Measurements from ENCODE around the gene C1orf21. TPM values are rescaled to one million over a fixed set of nuclear protein-coding genes. Genes with fewer than 3 reads are reported as not detected.
A peak's percentile ranks its signal among the peaks of the same experiment; 100 is the strongest.

Gene C1orf21
- total and polyA plus RNA-seq, 12 donors, result 23.2 to 177 (median 87.9) TPM

- peak overlapping the region in 4 of 5 donors; percentile 14 to 88 (median 64) for H3K27ac ChIP-seq
Measured at GRCh38 chr1:184493987-184494388, 107.2 kb downstream of the C1orf21 start.

GRCh38 chr1:184494929-184495328, 108.1 kb downstream of the C1orf21 start:
- Histone ChIP-seq H3K9me3 (replicated peaks in 1 of 3) (no peaks in the 10 kb centered on the region), H3K4me1 (replicated peaks in 1 of 2) (peaks cover 31 to 56% of the 10 kb centered on the region in 2 donors), H3K27ac (peak overlapping the region in 2 of 5 donors; percentile 15 to 88), H3K27me3 (no peaks in the 10 kb centered on the region), H3K4me3 (no peak overlapping the region), H3K36me3 (replicated peaks in 1 of 2) (no peaks in the 10 kb centered on the region)
- 91 to 96% (median 94%) methylated on average over 4 of the region's 4 CpGs for WGBS, 4 donors
- DNase-seq, result no peak
- no peak for TF ChIP-seq POLR2A (IDR thresholded peaks at IDR 0.05)
- TF ChIP-seq CTCF (IDR thresholded peaks at IDR 0.05), result no peak
- intact Hi-C loops (cut with DNase I), result no loop called here

More at GRCh38 chr1:184493987-184494388, 107.2 kb downstream of the C1orf21 start:
- no peak overlapping the region for H3K4me3 ChIP-seq
- WGBS, 4 donors, result 40 to 69% (median 51%) methylated on average over 1 of the region's 1 CpG
- peak; percentile 38 to 77 (median 70) for DNase-seq
- H3K4me1 ChIP-seq (replicated peaks in 1 of 2), result peaks cover 24 to 48% of the 10 kb centered on the region in 2 donors
- H3K9me3 ChIP-seq (replicated peaks in 1 of 3), result no peaks in the 10 kb centered on the region
- intact Hi-C loops (cut with DNase I), result no loop called here
- H3K36me3 ChIP-seq (replicated peaks in 1 of 2), result no peaks in the 10 kb centered on the region
- H3K27me3 ChIP-seq, result no peaks in the 10 kb centered on the region
- no peak for TF ChIP-seq CTCF (IDR thresholded peaks at IDR 0.05)
- TF ChIP-seq POLR2A (IDR thresholded peaks at IDR 0.05), result no peak

GRCh38 chr1:184497959-184498723, 111.3 kb downstream of the C1orf21 start:
- 85 to 88% (median 87%) methylated on average over 10 of the region's 10 CpGs for WGBS, 4 donors
- DNase-seq, result no peak
- intact Hi-C loops (cut with DNase I), result no loop called here
- Histone ChIP-seq H3K27ac (no peak overlapping the region), H3K9me3 (replicated peaks in 1 of 3) (no peaks in the 10 kb centered on the region), H3K36me3 (replicated peaks in 1 of 2) (no peaks in the 10 kb centered on the region), H3K4me3 (no peak overlapping the region), H3K27me3 (no peaks in the 10 kb centered on the region), H3K4me1 (replicated peaks in 1 of 2) (peaks cover 14 to 37% of the 10 kb centered on the region in 2 donors)
- TF ChIP-seq CTCF (IDR thresholded peaks at IDR 0.05) (no peak), POLR2A (IDR thresholded peaks at IDR 0.05) (no peak)

GRCh38 chr1:184499616-184500015, 112.8 kb downstream of the C1orf21 start:
- H3K4me1 ChIP-seq (replicated peaks in 1 of 2), result peaks cover 8 to 23% of the 10 kb centered on the region in 2 donors
- TF ChIP-seq CTCF (IDR thresholded peaks at IDR 0.05) (no peak), POLR2A (IDR thresholded peaks at IDR 0.05) (no peak)

More at GRCh38 chr1:184499616-184500015, 112.8 kb downstream of the C1orf21 start:
- Histone ChIP-seq H3K27me3 (no peaks in the 10 kb centered on the region), H3K27ac (peak overlapping the region in 2 of 5 donors; percentile 37 to 63), H3K9me3 (replicated peaks in 1 of 3) (no peaks in the 10 kb centered on the region), H3K4me3 (no peak overlapping the region), H3K36me3 (replicated peaks in 1 of 2) (no peaks in the 10 kb centered on the region)
- DNase-seq, result peak in 2 of 7 donors; percentile 18 to 39
- 66 to 84% (median 78%) methylated on average over 1 of the region's 1 CpG for WGBS, 4 donors
- intact Hi-C loops (cut with DNase I), result no loop called here
